Astrocyte (in vitro differentiated cells and primary cell): ENCODE results near the gene IDH2. TPM values are rescaled to one million over a fixed set of nuclear protein-coding genes. Genes with fewer than 3 reads are reported as not detected.

Experiments
- DNase-seq: peaks from one replicate; pipeline ENCODE4 v3.0.0-alpha.2; 2010; ENCODE audit warnings: low read depth
- FAIRE-seq: peaks from 2 replicates; lab custom pipeline; 2011; peaks lifted over from hg19 to GRCh38; lab: Jason Lieb, UNC
- H2AFZ ChIP-seq: 2 replicates; pipeline ENCODE4 v1.6.0; 2012; ENCODE audit warnings: low read depth, low read length, inconsistent platforms
- H3K27ac ChIP-seq: 2 replicates; pipeline ENCODE4 v1.5.1; 2011; ENCODE audit warnings: low read depth, low read length, inconsistent platforms
- H3K27me3 ChIP-seq: 2 replicates; pipeline ENCODE4 v1.6.0; 2011; ENCODE audit warnings: low read length, inconsistent platforms; ENCODE audit not compliant: insufficient read depth
- H3K36me3 ChIP-seq: 2 replicates; pipeline ENCODE4 v1.5.1; 2011; ENCODE audit warnings: low read length, inconsistent platforms; ENCODE audit not compliant: insufficient read depth
- H3K4me1 ChIP-seq: 2 replicates; pipeline ENCODE4 v1.5.1; 2011; ENCODE audit warnings: low read length, inconsistent platforms; ENCODE audit not compliant: insufficient read depth
- H3K4me2 ChIP-seq: 2 replicates; pipeline ENCODE4 v1.6.0; 2012; ENCODE audit warnings: low read length, inconsistent platforms
- H3K4me3 ChIP-seq: 2 replicates; pipeline ENCODE4 v1.5.1; 2011; ENCODE audit warnings: low read depth, mild to moderate bottlenecking, low read length, inconsistent platforms; ENCODE audit not compliant: insufficient read depth
- H3K79me2 ChIP-seq: 2 replicates; pipeline ENCODE4 v1.6.0; 2012; ENCODE audit warnings: mild to moderate bottlenecking, low read length, inconsistent platforms; ENCODE audit not compliant: insufficient read depth
- H3K9ac ChIP-seq: 2 replicates; pipeline ENCODE4 v1.6.0; 2012; ENCODE audit warnings: mild to moderate bottlenecking, low read length, inconsistent platforms
- H3K9me3 ChIP-seq: 2 replicates; pipeline ENCODE4 v1.5.1; 2012; ENCODE audit warnings: low read depth, mild to moderate bottlenecking, low read length, inconsistent platforms; ENCODE audit not compliant: insufficient read depth
- H4K20me1 ChIP-seq: 2 replicates; pipeline ENCODE4 v1.6.0; 2012; ENCODE audit warnings: low read length, inconsistent platforms; ENCODE audit not compliant: insufficient read depth
- H3K27ac Mint-ChIP-seq: one replicate; pipeline ENCODE4 v1.8.0; 2021; ENCODE audit warnings: mild to moderate bottlenecking, mixed read lengths; ENCODE audit not compliant: unreplicated experiment
- H3K27me3 Mint-ChIP-seq: one replicate; pipeline ENCODE4 v1.8.0; 2021; ENCODE audit warnings: low read depth, mixed read lengths; ENCODE audit not compliant: unreplicated experiment
- H3K36me3 Mint-ChIP-seq: one replicate; pipeline ENCODE4 v1.8.0; 2021; ENCODE audit warnings: low read depth, mixed read lengths; ENCODE audit not compliant: unreplicated experiment
- H3K4me1 Mint-ChIP-seq: one replicate; pipeline ENCODE4 v1.8.0; 2021; ENCODE audit warnings: low read depth, mixed read lengths; ENCODE audit not compliant: unreplicated experiment
- H3K4me3 Mint-ChIP-seq: one replicate; pipeline ENCODE4 v1.8.0; 2021; ENCODE audit warnings: mild to moderate bottlenecking, moderate library complexity, mixed read lengths; ENCODE audit not compliant: unreplicated experiment
- H3K9me3 Mint-ChIP-seq: one replicate; pipeline ENCODE4 v1.8.0; 2021; ENCODE audit warnings: mild to moderate bottlenecking, mixed read lengths; ENCODE audit not compliant: unreplicated experiment
- EZH2 ChIP-seq: IDR thresholded peaks from 2 replicates; pipeline ENCODE4 v1.6.1; 2012; ENCODE audit warnings: mild to moderate bottlenecking, low read length, inconsistent platforms; ENCODE audit not compliant: insufficient read depth
- total RNA-seq: library from RNA; stranded (reverse); gene quantifications from 2 replicates; pipeline ENCODE4 v1.2.1, GENCODE V29; 2021
- TF ChIP-seq, protein P1 (sequence below): IDR thresholded peaks from 2 replicates; pipeline ENCODE4 v1.5.1; 2011; ENCODE audit warnings: low read depth, mild to moderate bottlenecking, inconsistent platforms, low read length, moderate library complexity; ENCODE audit not compliant: insufficient read depth

Gene IDH2
- total RNA-seq, 1 donor from 2014 or later, result 76.6 TPM

DNA sequence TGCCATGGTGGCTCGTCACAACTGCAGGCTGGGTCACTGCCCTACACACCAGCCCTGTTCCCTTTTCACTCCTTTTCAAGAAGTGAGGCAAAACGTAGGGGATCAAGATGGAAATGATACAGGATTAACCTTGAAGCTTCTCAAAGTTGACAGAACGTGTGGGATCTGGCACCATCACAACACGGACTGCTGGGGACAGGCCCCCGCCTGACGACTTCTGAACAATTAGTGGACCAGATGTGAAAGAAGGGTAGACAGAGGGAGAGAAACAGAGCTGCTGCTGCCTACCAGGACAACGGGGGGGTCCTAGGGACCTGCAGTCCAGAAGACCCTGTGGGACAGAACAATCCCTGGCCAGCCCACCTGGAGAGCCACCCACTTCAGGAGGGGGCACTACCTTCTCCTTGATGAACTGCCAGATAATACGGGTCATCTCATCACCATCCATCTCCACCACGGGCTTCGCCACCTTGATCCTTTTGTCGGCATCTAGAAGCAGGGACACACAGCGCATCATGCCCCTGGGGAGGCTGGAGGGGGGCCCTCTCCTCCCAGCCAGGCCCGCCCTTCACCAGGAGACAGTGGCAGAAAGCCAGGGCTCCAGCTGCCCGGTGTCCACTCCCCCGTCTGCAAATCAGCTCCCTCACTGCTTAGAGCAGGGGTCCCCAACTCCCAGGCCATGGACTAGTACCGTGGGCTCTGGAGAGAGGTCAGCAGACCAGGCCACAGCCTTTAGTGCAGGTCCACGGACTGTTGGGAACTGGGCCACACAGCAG, 10.9 kb downstream of the IDH2 start:
- Mint-ChIP-seq H3K27me3 (no peaks in the 10 kb centered on the region), H3K9me3 (no peaks in the 10 kb centered on the region), H3K27ac (no peak overlapping the region)

DNA sequence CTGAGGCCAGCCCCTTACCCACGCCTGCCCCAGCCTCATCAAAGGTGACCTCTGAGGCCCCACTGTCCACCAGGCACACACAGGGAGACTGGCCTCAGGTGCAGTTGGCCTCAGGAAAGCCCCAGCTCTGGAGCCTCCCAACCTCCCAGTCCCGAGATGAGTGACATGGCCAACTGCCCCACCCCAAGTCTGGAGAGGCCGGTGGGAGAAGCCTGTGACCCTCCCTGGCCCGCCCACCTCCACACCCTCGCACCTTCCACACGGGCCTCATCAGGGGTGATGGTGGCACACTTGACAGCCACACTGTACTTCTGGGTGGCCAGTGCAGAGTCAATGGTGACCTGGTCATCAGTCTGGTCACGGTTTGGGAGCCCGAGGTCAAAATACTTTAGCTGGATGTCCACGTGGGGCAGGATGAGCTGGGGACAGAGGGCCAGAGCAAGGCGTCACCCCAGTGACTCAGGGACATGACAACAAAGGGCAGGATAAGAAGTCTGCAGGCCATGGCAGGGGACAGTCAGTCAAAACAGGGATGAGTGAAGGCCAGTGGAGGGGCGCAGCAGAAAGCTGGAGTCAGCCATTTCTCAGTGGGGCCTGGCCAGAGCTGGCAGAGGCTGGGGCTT, 11.9 kb downstream of the IDH2 start:
- FAIRE-seq (no peak), DNase-seq (no peak)
- H3K36me3 ChIP-seq, result peaks cover 9% of the 10 kb centered on the region
- Mint-ChIP-seq H3K9me3 (no peaks in the 10 kb centered on the region), H3K27me3 (no peaks in the 10 kb centered on the region), H3K4me3 (no peak overlapping the region), H3K4me1 (peaks cover 8% of the 10 kb centered on the region), H3K36me3 (peaks cover 35% of the 10 kb centered on the region), H3K27ac (no peak overlapping the region)
- peaks cover 2% of the 10 kb centered on the region for H3K4me1 ChIP-seq
- H4K20me1 ChIP-seq, result peaks cover 46% of the 10 kb centered on the region
- no peak overlapping the region for H3K4me3 ChIP-seq
- no peak overlapping the region for H3K4me2 ChIP-seq
- no peak overlapping the region for H3K9ac ChIP-seq
- no peaks in the 10 kb centered on the region for H3K27me3 ChIP-seq
- H3K9me3 ChIP-seq, result no peaks in the 10 kb centered on the region
- H2AFZ ChIP-seq, result no peak overlapping the region
- H3K27ac ChIP-seq, result no peak overlapping the region
- TF ChIP-seq, protein P1, sequence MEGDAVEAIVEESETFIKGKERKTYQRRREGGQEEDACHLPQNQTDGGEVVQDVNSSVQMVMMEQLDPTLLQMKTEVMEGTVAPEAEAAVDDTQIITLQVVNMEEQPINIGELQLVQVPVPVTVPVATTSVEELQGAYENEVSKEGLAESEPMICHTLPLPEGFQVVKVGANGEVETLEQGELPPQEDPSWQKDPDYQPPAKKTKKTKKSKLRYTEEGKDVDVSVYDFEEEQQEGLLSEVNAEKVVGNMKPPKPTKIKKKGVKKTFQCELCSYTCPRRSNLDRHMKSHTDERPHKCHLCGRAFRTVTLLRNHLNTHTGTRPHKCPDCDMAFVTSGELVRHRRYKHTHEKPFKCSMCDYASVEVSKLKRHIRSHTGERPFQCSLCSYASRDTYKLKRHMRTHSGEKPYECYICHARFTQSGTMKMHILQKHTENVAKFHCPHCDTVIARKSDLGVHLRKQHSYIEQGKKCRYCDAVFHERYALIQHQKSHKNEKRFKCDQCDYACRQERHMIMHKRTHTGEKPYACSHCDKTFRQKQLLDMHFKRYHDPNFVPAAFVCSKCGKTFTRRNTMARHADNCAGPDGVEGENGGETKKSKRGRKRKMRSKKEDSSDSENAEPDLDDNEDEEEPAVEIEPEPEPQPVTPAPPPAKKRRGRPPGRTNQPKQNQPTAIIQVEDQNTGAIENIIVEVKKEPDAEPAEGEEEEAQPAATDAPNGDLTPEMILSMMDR, result no peak
- TF ChIP-seq EZH2, result no peak
- peaks cover 36% of the 10 kb centered on the region for H3K79me2 ChIP-seq

More for the DNA sequence above, 10.9 kb downstream of the IDH2 start:
- Histone ChIP-seq H3K4me1 (peaks cover 2% of the 10 kb centered on the region), H4K20me1 (peaks cover 56% of the 10 kb centered on the region), H3K4me3 (no peak overlapping the region), H3K9ac (no peak overlapping the region), H2AFZ (no peak overlapping the region), H3K36me3 (peaks cover 4% of the 10 kb centered on the region), H3K9me3 (no peaks in the 10 kb centered on the region), H3K27ac (no peak overlapping the region), H3K4me2 (no peak overlapping the region), H3K27me3 (no peaks in the 10 kb centered on the region), H3K79me2 (peaks cover 46% of the 10 kb centered on the region)
- DNase-seq (no peak), FAIRE-seq (no peak)
- no peak overlapping the region for H3K4me3 Mint-ChIP-seq
- H3K4me1 Mint-ChIP-seq, result peaks cover 8% of the 10 kb centered on the region
- TF ChIP-seq, protein P1, result no peak
- no peak for TF ChIP-seq EZH2
- H3K36me3 Mint-ChIP-seq, result peaks cover 33% of the 10 kb centered on the region
